CD4-positive, alpha-beta T cell treated with Interleukin-15 for 1 hour (primary cell): ENCODE data around the gene ELF3.
"Not testable (repeated sequence)": the region's sequence is repeated elsewhere in the genome, so short reads cannot be mapped to it uniquely, and the experiment has no call there.

Experiments used
- DNase-seq: peaks from one replicate; pipeline ENCODE4 v3.0.0-alpha.2; 2020

The ELF3 gene

GRCh38 chr1:202010180-202011015, at the start of gene ELF3:
TSS of gene ELF3 (plus strand) at chr1:202010587. CDS start at chr1:202011137, 550 bp downstream.
- no peak for DNase-seq

DNA sequence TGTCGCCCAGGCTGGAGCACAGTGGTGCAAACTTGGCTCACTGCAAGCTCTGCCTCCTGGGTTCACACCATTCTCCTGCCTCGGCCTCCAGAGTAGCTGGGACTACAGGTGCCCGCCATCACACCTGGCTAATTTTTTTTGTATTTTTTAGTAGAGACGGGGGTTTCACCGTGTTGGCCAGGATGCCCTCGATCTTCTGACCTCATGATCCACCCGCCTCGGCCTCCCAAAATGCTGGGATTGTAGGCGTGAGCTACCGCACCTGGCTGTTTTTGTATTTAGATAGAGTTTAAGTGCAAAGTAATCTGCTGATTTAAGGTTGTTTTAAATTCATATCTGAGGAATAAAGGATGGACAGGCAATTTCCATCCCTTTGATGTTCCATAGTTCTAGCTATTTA, 48.0 kb upstream of the ELF3 start:
- not testable (repeated sequence) for DNase-seq

GRCh38 chr1:201964261-201964660, 46.1 kb upstream of the ELF3 start:
- DNase-seq = no peak

DNA sequence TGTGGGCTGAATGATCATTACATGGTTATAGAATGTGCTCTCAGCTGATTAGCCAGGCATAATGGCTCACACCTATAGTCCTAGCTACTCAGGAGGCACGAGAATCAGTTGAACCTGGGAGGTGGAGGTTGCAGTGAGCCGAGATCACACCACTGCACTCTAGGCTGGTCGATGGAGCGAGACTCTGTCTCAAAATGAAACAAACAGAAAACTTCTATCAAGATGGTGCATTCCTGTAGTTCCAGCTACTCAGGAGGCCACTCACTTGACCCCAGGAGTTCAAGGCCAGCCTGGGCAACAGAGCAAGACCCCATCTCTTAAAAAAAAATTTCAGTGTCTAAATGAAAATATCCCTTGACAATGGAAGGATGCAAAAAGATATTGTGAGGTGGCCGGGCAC, 44.2 kb upstream of the ELF3 start:
- DNase-seq = no peak

DNA sequence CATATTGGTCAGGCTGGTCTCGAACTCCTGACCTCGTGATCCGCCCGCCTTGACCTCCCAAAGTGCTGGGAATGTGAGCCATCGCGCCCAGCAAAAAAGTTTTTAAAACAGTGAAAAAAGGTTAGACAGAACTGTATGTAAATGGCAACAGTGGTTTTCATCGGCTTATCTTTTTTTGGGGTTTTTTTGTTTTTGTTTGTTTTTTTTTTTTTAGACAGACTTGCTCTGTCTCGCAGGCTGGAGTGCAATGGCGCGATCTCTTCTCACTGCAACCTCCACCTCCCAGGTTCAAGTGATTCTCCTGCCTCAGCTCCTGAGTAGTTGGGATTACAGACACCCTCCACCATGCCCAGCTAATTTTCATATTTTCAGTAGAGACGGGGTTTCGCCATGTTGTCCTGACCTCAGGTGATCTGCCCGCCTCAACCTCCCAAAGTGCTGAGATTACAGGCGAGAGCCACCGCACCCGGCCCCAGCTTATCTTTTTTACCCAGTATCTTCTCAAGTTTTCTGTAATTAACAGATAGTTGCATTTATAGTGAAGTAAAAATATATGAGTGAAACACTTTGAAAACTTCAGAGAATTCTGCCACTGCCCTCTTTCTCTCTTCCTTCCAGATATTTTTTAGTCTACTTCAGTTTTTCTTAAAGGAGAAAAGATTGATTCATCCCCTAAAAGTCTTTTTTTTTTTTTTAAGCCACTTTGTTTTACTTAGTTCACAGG, 42.0 kb upstream of the ELF3 start:
- no peak for DNase-seq

- DNase-seq = no peak
These were observed 39.8 kb upstream of the ELF3 start for GRCh38 chr1:201970334-201971159.

DNA sequence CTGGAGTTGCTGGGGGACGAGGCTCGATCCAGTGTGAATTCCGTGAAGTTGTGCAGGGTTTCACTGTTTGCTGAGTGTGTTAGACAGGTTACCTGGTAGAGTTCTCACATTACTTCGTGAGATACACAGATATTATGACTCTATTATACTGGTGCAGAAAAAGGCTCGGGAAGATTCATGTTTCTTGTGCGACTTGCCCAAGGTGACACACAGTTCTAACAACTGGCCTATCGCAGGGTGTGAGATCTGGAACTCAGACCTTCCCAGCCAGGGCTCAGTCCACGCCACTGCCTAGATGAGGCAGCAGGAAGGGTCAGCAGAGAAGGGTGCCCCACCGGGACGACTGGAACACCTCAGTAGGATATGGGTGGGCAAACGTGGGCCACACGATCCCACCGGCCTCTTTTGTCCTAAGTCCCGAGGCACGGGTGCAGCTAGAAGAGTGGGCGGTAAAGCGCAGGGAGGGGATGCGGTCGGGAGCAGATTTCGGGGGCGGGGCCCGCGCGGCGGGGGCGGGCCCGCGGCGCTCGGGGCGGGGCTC, 28.2 kb upstream of the ELF3 start:
- DNase-seq = peak; percentile 67

- DNase-seq = peak; percentile 35
These were observed 27.6 kb upstream of the ELF3 start, which contains the start of gene RNPEP for GRCh38 chr1:201982623-201983379. TSS of gene RNPEP (plus strand) at chr1:201982648. CDS start at chr1:201982667, 19 bp downstream.

- no peak for DNase-seq
These were observed 27.0 kb upstream of the ELF3 start for GRCh38 chr1:201983380-201983805.

- no peak for DNase-seq
These were observed 25.9 kb upstream of the ELF3 start for GRCh38 chr1:201984446-201984845.

DNA sequence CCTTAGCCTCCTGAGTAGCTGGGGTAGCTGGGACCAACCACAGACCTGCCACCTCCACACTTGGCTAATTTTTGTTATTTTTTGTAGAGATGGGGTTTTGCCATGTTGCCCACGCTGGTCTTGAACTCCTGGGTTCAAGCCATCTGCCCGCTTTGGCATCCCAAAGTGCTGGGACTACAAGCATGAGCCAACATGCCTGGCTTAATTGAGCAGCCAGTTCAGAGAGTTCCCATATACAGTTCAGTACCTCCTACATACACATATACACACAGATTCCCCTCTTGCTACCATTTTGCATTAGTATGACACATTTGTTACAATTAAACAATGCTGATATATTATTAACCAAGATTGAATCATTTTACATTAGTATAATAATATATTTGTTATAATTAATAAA, 25.0 kb upstream of the ELF3 start:
- DNase-seq = no peak

DNA sequence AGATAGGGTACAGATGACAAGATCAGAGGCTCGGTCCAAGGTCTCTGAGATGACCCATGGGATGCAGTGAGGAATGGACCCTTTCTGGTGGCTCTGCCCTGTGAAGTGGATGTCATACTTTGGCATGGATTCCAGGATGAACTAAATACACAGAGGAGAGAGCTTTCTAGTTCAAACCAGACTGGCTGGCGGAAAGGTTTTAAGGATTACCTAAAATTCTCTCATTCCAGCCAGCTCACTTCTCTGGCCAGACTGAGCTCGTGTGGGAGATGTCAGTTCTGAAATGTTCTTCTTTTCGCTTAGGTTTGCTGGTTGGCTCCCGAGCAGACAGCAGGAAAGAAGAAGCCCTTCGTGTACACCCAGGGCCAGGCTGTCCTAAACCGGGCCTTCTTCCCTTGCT, 21.8 kb upstream of the ELF3 start:
- no peak for DNase-seq

DNA sequence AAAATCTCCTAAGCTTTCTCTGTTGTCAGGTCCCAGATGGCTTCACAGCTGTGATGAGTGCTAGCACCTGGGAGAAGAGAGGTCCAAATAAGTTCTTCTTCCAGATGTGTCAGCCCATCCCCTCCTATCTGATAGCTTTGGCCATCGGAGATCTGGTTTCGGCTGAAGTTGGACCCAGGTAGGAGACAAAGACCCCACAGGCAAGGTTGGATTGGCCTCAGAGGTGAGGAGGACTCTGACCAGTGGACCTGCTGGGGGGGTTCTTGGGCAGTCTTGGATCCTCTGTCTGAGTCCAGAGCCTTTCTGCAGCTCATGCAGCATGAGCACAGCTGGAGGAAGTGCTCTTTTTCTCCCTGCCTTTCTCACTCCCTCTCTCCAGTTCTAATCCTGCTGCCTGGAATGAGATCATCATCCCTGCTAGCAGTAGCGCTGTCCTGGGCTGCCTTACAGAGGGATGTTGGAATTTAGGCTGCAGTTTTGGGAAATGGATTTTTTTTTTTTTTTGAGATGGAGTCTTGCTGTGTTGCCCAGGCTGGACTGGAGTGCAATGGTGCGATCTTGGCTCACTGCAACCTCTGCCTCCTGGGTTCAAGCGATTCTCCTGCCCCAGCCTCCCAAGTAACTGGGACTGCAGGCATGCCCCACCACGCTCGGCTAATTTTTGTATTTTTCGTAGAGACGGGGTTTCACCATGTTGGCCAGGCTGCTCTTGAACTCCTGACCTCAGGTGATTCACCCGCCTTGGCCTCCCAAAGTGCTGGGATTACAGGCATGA, 20.8 kb upstream of the ELF3 start:
- DNase-seq = no peak

DNA sequence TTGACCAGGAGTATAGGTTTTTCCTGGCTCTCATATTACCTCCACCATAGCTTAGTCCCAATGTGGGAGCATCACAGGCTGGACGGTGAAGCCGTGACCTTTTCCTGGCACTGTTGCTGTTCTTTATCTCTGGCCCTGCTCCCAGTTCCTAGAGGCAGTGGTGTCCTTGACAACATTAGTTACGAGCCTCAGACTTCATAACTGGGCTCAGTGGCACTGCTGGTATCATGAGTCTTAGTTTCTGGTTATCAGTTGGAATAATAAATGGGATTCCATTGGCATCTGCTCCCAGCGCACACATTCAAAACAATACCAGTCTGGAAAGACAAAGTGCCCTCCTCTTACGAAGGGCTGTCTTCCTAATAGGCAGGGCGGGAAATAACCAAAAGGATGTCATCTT, 20.0 kb upstream of the ELF3 start:
- no peak for DNase-seq

DNA sequence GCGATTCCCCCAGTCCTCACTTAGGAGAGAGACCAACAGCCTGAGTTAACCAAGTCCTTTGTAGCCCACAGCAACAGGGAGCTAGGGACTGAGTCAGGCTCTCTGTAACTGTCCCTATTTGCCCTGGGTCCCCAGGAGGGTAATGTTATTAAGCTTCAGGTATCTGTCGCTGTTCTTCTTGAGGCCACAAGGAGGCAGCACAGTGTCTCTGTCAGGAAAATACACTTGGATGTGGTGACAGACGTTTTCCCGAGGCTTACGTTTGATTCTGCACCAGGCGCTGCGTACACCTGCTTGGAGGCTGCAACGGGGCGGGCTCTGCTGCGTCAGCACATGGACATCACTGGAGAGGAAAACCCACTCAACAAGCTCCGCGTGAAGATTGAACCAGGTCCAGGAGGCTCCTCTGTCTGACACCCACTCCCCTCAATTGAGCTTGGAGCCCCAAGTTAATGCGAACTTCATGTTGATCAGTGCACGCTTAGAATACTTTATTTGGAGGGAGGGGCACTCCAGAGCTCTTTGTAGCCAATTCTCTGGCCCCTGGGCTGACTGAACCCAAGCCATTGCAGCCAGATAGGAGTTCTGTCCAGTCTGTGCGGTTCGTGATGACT, 10.7 kb upstream of the ELF3 start:
- DNase-seq = no peak

GRCh38 chr1:202002507-202002906, 7.9 kb upstream of the ELF3 start:
- DNase-seq = no peak

GRCh38 chr1:202004711-202005110, 5.7 kb upstream of the ELF3 start:
- no peak for DNase-seq

DNA sequence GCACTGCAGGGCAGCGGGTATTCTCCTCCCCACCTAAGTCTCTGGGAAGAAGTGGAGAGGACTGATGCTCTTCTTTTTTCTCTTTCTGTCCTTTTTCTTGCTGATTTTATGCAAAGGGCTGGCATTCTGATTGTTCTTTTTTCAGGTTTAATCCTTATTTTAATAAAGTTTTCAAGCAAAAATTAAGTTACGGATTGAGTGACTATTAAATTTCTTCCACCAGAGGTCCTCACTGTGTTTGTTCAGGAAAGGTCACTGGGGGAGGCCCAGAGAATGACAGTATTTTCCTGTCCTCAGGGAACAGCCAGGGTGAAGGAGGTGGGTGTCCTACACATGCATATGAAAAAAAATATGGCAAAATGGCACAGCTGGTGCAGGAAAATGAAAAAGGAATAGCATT, 4.4 kb upstream of the ELF3 start:
- no peak for DNase-seq

- no peak for DNase-seq
These were observed 3.1 kb upstream of the ELF3 start for GRCh38 chr1:202007304-202007703.

DNA sequence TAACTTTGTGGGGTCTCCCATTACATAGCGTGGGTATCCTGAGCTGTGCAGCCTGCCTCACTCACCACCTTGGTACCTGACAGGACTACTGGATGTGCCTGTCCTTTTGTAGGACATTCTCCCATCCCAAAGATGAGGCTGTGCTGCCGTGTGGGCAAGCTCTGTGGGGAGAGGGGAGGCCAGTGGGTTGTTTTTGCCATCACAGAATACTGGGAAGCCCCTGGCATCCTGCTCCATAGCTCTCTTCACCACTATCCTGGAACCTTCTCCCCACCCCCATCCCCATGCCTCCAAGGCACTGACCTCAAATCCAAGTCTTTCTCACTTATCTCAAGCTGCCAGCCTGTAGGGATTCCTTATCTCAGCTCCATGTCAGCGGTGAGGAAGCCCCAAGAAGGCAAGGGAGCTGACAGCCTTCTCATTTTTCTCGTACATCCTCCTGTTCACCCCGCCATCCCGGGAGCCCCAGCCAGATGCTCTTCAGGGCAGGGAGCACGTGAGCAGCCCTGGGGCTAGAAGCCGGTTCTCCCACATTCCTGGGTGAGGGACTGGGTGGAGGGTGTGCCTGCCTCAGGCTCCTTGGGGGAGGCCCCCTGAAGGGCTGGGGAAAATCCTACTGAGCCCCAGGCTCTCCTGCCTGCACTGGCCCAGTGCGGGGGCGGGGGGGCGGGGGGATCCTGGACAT, 2.4 kb upstream of the ELF3 start:
- DNase-seq = no peak
